Thyroid gland (tissue), 4 donors: ENCODE data around the gene G3BP2.

Source experiments
- CTCF ChIP-seq, 6 experiments: fragments of 200-600 bp in 3 of 6; fragments of 450-650 bp in 3 of 6; sonication (generic) in 3 of 6; IDR thresholded peaks; one replicate each; pipeline ENCODE4 v1.5.1; 2016 to 2019; ENCODE audit warnings: antibody characterized with exemption in 6 of 6, mild to moderate bottlenecking in 2 of 6, inconsistent platforms in 1 of 6, moderate library complexity in 1 of 6
- POLR2A ChIP-seq, 2 donors: fragments of 450-650 bp; IDR thresholded peaks; one replicate each; pipeline ENCODE4 v1.6.1; 2017; ENCODE audit warnings: antibody characterized with exemption in 2 of 2, mild to moderate bottlenecking in 2 of 2, moderate library complexity in 1 of 2

GRCh38 chr4:75637827-75638226, 35.4 kb downstream of the G3BP2 start:
- TF ChIP-seq POLR2A (IDR thresholded peaks at IDR 0.05) (no peak), CTCF (IDR thresholded peaks at IDR 0.05) (no peak)
